H9 (cell line): ENCODE data around the gene SDE2. TPM values are rescaled to one million over a fixed set of nuclear protein-coding genes. Genes with fewer than 3 reads are reported as not detected.

Experiments used
- DNase-seq: peaks from one replicate; pipeline ENCODE4 v3.0.0-alpha.2; 2017
- H2AFZ ChIP-seq: one replicate; pipeline ENCODE4 v1.6.1; 2013; ENCODE audit warnings: mild to moderate bottlenecking, low read length, control low read depth, moderate library complexity
- H2AK5ac ChIP-seq: 2 replicates; pipeline ENCODE4 v1.6.1; 2013; ENCODE audit warnings: low read length, control low read depth, mixed read lengths; ENCODE audit not compliant: insufficient read length
- H2BK120ac ChIP-seq: one replicate; pipeline ENCODE4 v1.6.1; 2013; ENCODE audit warnings: low read depth, mild to moderate bottlenecking, low read length, control low read depth, inconsistent platforms; ENCODE audit not compliant: poor library complexity, severe bottlenecking
- H2BK12ac ChIP-seq: 2 replicates; pipeline ENCODE4 v1.6.1; 2013; ENCODE audit warnings: low read length, control low read depth, mixed read lengths, low read depth; ENCODE audit not compliant: insufficient read length
- H2BK15ac ChIP-seq: 2 replicates; pipeline ENCODE4 v1.6.1; 2013; ENCODE audit warnings: low read depth, low read length, control low read depth
- H2BK20ac ChIP-seq: one replicate; pipeline ENCODE4 v1.6.1; 2013; ENCODE audit warnings: low read depth, mild to moderate bottlenecking, low read length, control low read depth, inconsistent platforms; ENCODE audit not compliant: poor library complexity, severe bottlenecking
- H2BK5ac ChIP-seq: 2 replicates; pipeline ENCODE4 v1.6.1; 2013; ENCODE audit warnings: low read length, control low read depth, mixed read lengths; ENCODE audit not compliant: insufficient read length
- H3K14ac ChIP-seq: 2 replicates; pipeline ENCODE4 v1.6.1; 2013; ENCODE audit warnings: low read length, control low read depth; ENCODE audit not compliant: insufficient read depth
- H3K18ac ChIP-seq: 2 replicates; pipeline ENCODE4 v1.6.1; 2013; ENCODE audit warnings: low read depth, mild to moderate bottlenecking, mixed read lengths, low read length, control low read depth; ENCODE audit not compliant: insufficient read length
- H3K23ac ChIP-seq: 2 replicates; pipeline ENCODE4 v1.6.1; 2013; ENCODE audit warnings: low read length, control low read depth, mixed read lengths, low read depth; ENCODE audit not compliant: insufficient read length
- H3K23me2 ChIP-seq: 2 replicates; pipeline ENCODE4 v1.6.1; 2013; ENCODE audit warnings: low read depth, mild to moderate bottlenecking, mixed read lengths, low read length, control low read depth; ENCODE audit not compliant: insufficient read length, poor library complexity, severe bottlenecking
- H3K27ac ChIP-seq: 2 replicates; pipeline ENCODE4 v1.5.1; 2013; ENCODE audit warnings: low read length, control low read depth, mixed read lengths, low read depth; ENCODE audit not compliant: insufficient read length
- H3K27me3 ChIP-seq: 2 replicates; pipeline ENCODE4 v1.6.1; 2013; ENCODE audit warnings: low read length, control low read depth, inconsistent platforms; ENCODE audit not compliant: insufficient read depth
- H3K4ac ChIP-seq: 2 replicates; pipeline ENCODE4 v1.6.1; 2013; ENCODE audit warnings: low read depth, mild to moderate bottlenecking, control low read depth, inconsistent platforms, low read length, moderate library complexity
- H3K4me1 ChIP-seq: 2 replicates; pipeline ENCODE4 v1.6.1; 2013; ENCODE audit warnings: low read length, control low read depth, inconsistent platforms; ENCODE audit not compliant: insufficient read depth
- H3K4me2 ChIP-seq: 2 replicates; pipeline ENCODE4 v1.6.1; 2013; ENCODE audit warnings: low read length, control low read depth, mixed read lengths; ENCODE audit not compliant: insufficient read length, insufficient read depth
- H3K56ac ChIP-seq: 2 replicates; pipeline ENCODE4 v1.6.1; 2013; ENCODE audit warnings: low read depth, mild to moderate bottlenecking, mixed read lengths, low read length, control low read depth; ENCODE audit not compliant: insufficient read length
- H3K79me1 ChIP-seq: 2 replicates; pipeline ENCODE4 v1.6.1; 2013; ENCODE audit warnings: low read depth, mild to moderate bottlenecking, moderate library complexity, low read length, control low read depth, inconsistent platforms; ENCODE audit not compliant: insufficient read depth, poor library complexity, severe bottlenecking
- H3K79me2 ChIP-seq: 2 replicates; pipeline ENCODE4 v1.6.1; 2013; ENCODE audit warnings: low read length, control low read depth, inconsistent platforms; ENCODE audit not compliant: insufficient read depth
- H3K9ac ChIP-seq: 2 replicates; pipeline ENCODE4 v1.6.1; 2013; ENCODE audit warnings: low read length, control low read depth, mixed read lengths; ENCODE audit not compliant: insufficient read length; ENCODE audit errors: extremely low read depth
- H3K9me3 ChIP-seq: one replicate; pipeline ENCODE4 v1.6.1; 2013; ENCODE audit warnings: low read depth, low read length, inconsistent platforms; ENCODE audit not compliant: control insufficient read depth
- H3T11ph ChIP-seq: one replicate; pipeline ENCODE4 v1.6.1; 2013; ENCODE audit warnings: mild to moderate bottlenecking, low read length, control low read depth, inconsistent platforms
- H4K20me1 ChIP-seq: one replicate; pipeline ENCODE4 v1.6.1; 2013; ENCODE audit not compliant: control insufficient read depth, insufficient read length, insufficient read depth
- H4K5ac ChIP-seq: 2 replicates; pipeline ENCODE4 v1.6.1; 2013; ENCODE audit warnings: low read depth, mild to moderate bottlenecking, mixed read lengths, low read length, control low read depth; ENCODE audit not compliant: insufficient read length
- H4K8ac ChIP-seq: replicated peaks from 2 replicates; pipeline ENCODE4 v1.6.1; 2013; ENCODE audit warnings: low read length, control low read depth, mixed read lengths, low read depth; ENCODE audit not compliant: insufficient read length
- H4K91ac ChIP-seq: 2 replicates; pipeline ENCODE4 v1.6.1; 2013; ENCODE audit warnings: low read depth, mild to moderate bottlenecking, moderate library complexity, mixed read lengths, low read length, control low read depth; ENCODE audit not compliant: insufficient read length
- H3K27ac Mint-ChIP-seq, 3 experiments: 2 replicates in 2 of 3; 3 replicates in 1 of 3; pipeline ENCODE4 v1.8.0; 2020 to 2021; ENCODE audit warnings: mixed read lengths in 3 of 3, mild to moderate bottlenecking in 1 of 3, moderate library complexity in 1 of 3
- H3K27me3 Mint-ChIP-seq: 2 replicates; pipeline ENCODE4 v1.8.0; 2021; ENCODE audit warnings: low read depth, mild to moderate bottlenecking, moderate library complexity, mixed read lengths
- H3K36me3 Mint-ChIP-seq, 3 experiments: 2 replicates in 2 of 3; 3 replicates in 1 of 3; pipeline ENCODE4 v1.8.0; 2020 to 2021; ENCODE audit warnings: low read depth in 3 of 3, mixed read lengths in 3 of 3; ENCODE audit not compliant: insufficient read depth in 1 of 3
- H3K4me1 Mint-ChIP-seq, 2 experiments: 2 replicates each; pipeline ENCODE4 v1.8.0; 2020; ENCODE audit warnings: mixed read lengths in 2 of 2
- H3K4me3 Mint-ChIP-seq, 2 experiments: 2 replicates in 1 of 2; 3 replicates in 1 of 2; pipeline ENCODE4 v1.8.0; 2020 to 2021; ENCODE audit warnings: mild to moderate bottlenecking in 2 of 2, mixed read lengths in 2 of 2, moderate library complexity in 1 of 2
- H3K9me3 Mint-ChIP-seq, 2 experiments: 2 replicates in 1 of 2; 3 replicates in 1 of 2; pipeline ENCODE4 v1.8.0; 2020; ENCODE audit warnings: mild to moderate bottlenecking in 2 of 2, mixed read lengths in 2 of 2, moderate library complexity in 1 of 2
- WGBS: extraction: QIAGEN DNeasy Blood & Tissue Kit; methylation state at CpG from one replicate; pipeline ENCODE4 v1.1.7; 2013; ENCODE audit warnings: missing lambda C conversion rate, low lambda C conversion rate, mixed read lengths; ENCODE audit not compliant: insufficient read length; ENCODE audit errors: extremely low coverage; 5-methylcytosine and 5-hydroxymethylcytosine counted together
- total RNA-seq: library from RNA; stranded (reverse); gene quantifications from 2 replicates; pipeline ENCODE4 v1.2.1, GENCODE V29; 2021
- TF ChIP-seq, protein P1 (sequence below): fragments of 200-600 bp; sonication (generic); conservative IDR thresholded peaks from 3 replicates; pipeline ENCODE4 v1.8.0; 2021; ENCODE audit warnings: antibody characterized with exemption, mild to moderate bottlenecking

SDE2 gene
- total RNA-seq, 1 experiment from 2014 or later, result 20.5 TPM

- H2BK20ac ChIP-seq, result no peak overlapping the region
- no peak overlapping the region for H2BK120ac ChIP-seq
- Mint-ChIP-seq H3K27me3 (no peaks in the 10 kb centered on the region), H3K4me1 (no peaks in the 10 kb centered on the region), H3K27ac (no peak overlapping the region), H3K4me3 (no peak overlapping the region), H3K9me3 (no peaks in the 10 kb centered on the region), H3K36me3 (no peaks in the 10 kb centered on the region)
- H4K5ac ChIP-seq, result no peak overlapping the region
- no peak overlapping the region for H3K56ac ChIP-seq
- H4K20me1 ChIP-seq, result no peaks in the 10 kb centered on the region
- no peak overlapping the region for H3K4ac ChIP-seq
- H3K18ac ChIP-seq, result no peak overlapping the region
- H2AK5ac ChIP-seq, result no peak overlapping the region
- DNase-seq, result no peak
- H3K9me3 ChIP-seq, result no peaks in the 10 kb centered on the region
- H3K79me2 ChIP-seq, result no peaks in the 10 kb centered on the region
- no peak overlapping the region for H3K27ac ChIP-seq
- no peak overlapping the region for H2BK12ac ChIP-seq
- no peak overlapping the region for H3K4me2 ChIP-seq
- no peak overlapping the region for H3T11ph ChIP-seq
- no peak overlapping the region for H2BK15ac ChIP-seq
- no peak overlapping the region for H4K8ac ChIP-seq
- H3K14ac ChIP-seq, result no peak overlapping the region
- H4K91ac ChIP-seq, result no peak overlapping the region
- no CpG with 5 or more reads among the region's 2 CpGs for WGBS
- H3K27me3 ChIP-seq, result no peaks in the 10 kb centered on the region
- no peaks in the 10 kb centered on the region for H3K4me1 ChIP-seq
- H3K9ac ChIP-seq, result no peak overlapping the region
- TF ChIP-seq, protein P1, sequence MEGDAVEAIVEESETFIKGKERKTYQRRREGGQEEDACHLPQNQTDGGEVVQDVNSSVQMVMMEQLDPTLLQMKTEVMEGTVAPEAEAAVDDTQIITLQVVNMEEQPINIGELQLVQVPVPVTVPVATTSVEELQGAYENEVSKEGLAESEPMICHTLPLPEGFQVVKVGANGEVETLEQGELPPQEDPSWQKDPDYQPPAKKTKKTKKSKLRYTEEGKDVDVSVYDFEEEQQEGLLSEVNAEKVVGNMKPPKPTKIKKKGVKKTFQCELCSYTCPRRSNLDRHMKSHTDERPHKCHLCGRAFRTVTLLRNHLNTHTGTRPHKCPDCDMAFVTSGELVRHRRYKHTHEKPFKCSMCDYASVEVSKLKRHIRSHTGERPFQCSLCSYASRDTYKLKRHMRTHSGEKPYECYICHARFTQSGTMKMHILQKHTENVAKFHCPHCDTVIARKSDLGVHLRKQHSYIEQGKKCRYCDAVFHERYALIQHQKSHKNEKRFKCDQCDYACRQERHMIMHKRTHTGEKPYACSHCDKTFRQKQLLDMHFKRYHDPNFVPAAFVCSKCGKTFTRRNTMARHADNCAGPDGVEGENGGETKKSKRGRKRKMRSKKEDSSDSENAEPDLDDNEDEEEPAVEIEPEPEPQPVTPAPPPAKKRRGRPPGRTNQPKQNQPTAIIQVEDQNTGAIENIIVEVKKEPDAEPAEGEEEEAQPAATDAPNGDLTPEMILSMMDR, result no peak
- no peak overlapping the region for H2BK5ac ChIP-seq
- H3K79me1 ChIP-seq, result no peaks in the 10 kb centered on the region
- H3K23ac ChIP-seq, result no peak overlapping the region
- no peak overlapping the region for H2AFZ ChIP-seq
- no peaks in the 10 kb centered on the region for H3K23me2 ChIP-seq
These were observed 66.1 kb downstream of the SDE2 start for GRCh38 chr1:225933072-225933471.

Other genes starting within 250 kb of the SDE2 start
- 396 and 403 TPM in 2 replicates for gene SRP9, start 221.5 kb downstream of the SDE2 start, total RNA-seq
- gene EPHX1, start 189.2 kb downstream of the SDE2 start, total RNA-seq, result 40.6 and 41.0 TPM in 2 replicates
- 75.7 and 80.7 TPM in 2 replicates for gene TMEM63A, start 117.0 kb downstream of the SDE2 start, total RNA-seq
- gene LEFTY1, start 110.2 kb downstream of the SDE2 start, total RNA-seq, result 102 and 107 TPM in 2 replicates
- 104 TPM in 2 replicates for gene PYCR2, start 75.1 kb downstream of the SDE2 start, total RNA-seq
- gene LEFTY2, start 58.1 kb downstream of the SDE2 start, total RNA-seq, result 16.3 and 16.9 TPM in 2 replicates
- 1,129 and 1,182 TPM in 2 replicates for gene H3-3A, start 63.4 kb upstream of the SDE2 start, total RNA-seq
- gene ACBD3, start 187.4 kb upstream of the SDE2 start, total RNA-seq, result 30.6 and 30.8 TPM in 2 replicates
- 4.7 and 4.9 TPM in 2 replicates for gene MIXL1, start 224.3 kb upstream of the SDE2 start, total RNA-seq